Skeletal muscle satellite cell (primary cell): ENCODE measurements around the gene KIF11.
A peak's percentile ranks its signal among the peaks of the same experiment; 100 is the strongest.

Experiments used
- H3K27me3 ChIP-seq: 2 replicates; pipeline ENCODE4 v1.7.0; 2013; ENCODE audit warnings: low read length; ENCODE audit not compliant: control insufficient read depth, insufficient read depth
- H3K36me3 ChIP-seq: 2 replicates; pipeline ENCODE4 v1.7.0; 2013; ENCODE audit warnings: mild to moderate bottlenecking, control low read depth, low read length; ENCODE audit not compliant: insufficient read depth
- H3K4me1 ChIP-seq: 2 replicates; pipeline ENCODE4 v1.7.0; 2013; ENCODE audit warnings: low read length; ENCODE audit not compliant: control insufficient read depth, insufficient read depth
- H3K4me2 ChIP-seq: 2 replicates; pipeline ENCODE4 v1.7.0; 2013; ENCODE audit warnings: mild to moderate bottlenecking, low read length
- H3K4me3 ChIP-seq: 2 replicates; pipeline ENCODE4 v1.7.0; 2013; ENCODE audit warnings: low read length
- H3K9ac ChIP-seq: 2 replicates; pipeline ENCODE4 v1.7.0; 2013; ENCODE audit warnings: mild to moderate bottlenecking, low read depth, low read length, moderate library complexity
- H3K9me3 ChIP-seq: replicated peaks from 2 replicates; pipeline ENCODE4 v1.7.0; 2013; ENCODE audit warnings: mild to moderate bottlenecking, control low read depth, low read length

Gene KIF11

DNA sequence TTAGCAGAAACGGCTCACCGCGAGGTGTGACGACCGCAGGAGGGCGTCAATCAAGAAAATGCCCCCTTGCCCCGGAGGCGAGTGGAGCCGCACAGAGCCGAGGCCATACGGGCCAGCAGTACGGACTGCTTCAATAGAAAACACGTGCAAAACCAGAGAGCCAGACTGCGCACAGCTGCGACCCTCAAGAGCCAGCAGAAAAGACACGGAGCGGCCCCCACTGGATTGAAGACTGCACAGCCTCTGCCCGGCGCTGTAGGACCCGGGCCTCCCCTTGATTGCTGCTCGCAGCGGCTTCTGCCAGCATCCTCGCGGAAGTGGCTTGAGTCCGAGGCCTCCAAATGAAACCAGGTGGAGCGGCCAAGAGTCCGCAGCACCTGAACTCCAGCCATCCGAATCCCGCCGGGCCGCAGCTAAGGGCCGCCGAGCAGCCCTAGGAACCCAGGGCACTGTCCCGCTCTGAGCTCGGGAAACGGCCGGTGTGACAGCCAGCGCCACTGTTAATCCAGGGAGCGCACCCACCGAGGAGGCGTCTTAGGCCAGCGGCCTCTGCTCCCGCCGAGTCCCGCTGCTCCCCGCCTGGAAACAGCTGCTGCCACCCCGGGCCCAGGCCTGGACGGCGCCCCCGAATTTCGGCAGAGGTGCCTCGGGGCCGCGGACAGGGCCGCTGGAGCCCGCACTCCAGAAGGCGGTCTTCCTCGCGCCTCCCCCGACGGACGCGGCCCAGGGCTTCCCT, 96.2 kb downstream of the KIF11 start:
- no peaks in the 10 kb centered on the region for H3K9me3 ChIP-seq
- no peaks in the 10 kb centered on the region for H3K36me3 ChIP-seq
- peak overlapping the region; percentile 75 for H3K4me3 ChIP-seq
- peaks cover 4% of the 10 kb centered on the region for H3K4me1 ChIP-seq
- H3K9ac ChIP-seq: peak overlapping the region; percentile 71
- H3K27me3 ChIP-seq: peaks cover 11% of the 10 kb centered on the region
- peak overlapping the region; percentile 76 for H3K4me2 ChIP-seq

GRCh38 chr10:92689663-92690210, 96.8 kb downstream of the KIF11 start, which contains the start of gene HHEX:
Gene HHEX, plus strand, starts transcription at chr10:92689955. Its CDS starts 32 bp downstream, at chr10:92689987.
- Histone ChIP-seq H3K27me3 (peaks cover 16% of the 10 kb centered on the region), H3K4me1 (peaks cover 4% of the 10 kb centered on the region), H3K4me3 (peak within 1 kb of the TSS; percentile 75), H3K36me3 (no peaks in the 10 kb centered on the region), H3K4me2 (peak within 1 kb of the TSS; percentile 76), H3K9me3 (no peaks in the 10 kb centered on the region), H3K9ac (peak within 1 kb of the TSS; percentile 71)

DNA sequence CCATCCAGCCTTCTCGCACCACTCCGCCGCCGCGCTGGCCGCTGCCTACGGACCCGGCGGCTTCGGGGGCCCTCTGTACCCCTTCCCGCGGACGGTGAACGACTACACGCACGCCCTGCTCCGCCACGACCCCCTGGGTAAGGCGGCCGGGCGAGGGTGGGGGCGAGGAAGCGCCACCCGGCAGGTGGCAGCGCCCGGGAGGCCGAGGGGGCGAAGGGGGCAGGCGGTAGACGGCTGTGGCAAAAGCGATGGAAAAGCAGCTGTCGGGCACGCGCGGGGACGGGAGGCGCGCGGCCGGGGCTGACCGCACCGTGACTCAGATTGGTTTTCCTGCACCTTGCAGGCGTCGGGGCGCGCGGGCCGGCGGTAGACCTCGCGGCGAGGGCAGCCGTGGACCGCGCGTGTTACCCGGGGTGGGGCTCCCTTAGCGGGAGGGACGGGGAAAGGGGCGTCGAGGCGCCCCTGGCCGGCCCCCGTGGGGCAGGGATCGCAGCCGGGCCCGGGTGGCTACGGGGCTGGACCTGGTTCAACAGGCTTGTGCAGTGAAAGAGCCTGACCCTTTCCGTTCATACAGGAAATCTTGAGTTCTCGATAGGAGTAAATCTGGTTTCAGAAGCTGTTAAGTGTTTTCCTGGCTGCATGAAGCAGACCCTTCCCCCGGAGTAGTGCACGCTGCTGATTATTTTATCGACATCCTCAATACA, 97.4 kb downstream of the KIF11 start:
- peaks cover 16% of the 10 kb centered on the region for H3K27me3 ChIP-seq
- peak overlapping the region; percentile 75 for H3K4me3 ChIP-seq
- peak overlapping the region; percentile 76 for H3K4me2 ChIP-seq
- peaks cover 7% of the 10 kb centered on the region for H3K4me1 ChIP-seq
- H3K36me3 ChIP-seq: no peaks in the 10 kb centered on the region
- H3K9ac ChIP-seq: peak overlapping the region; percentile 53
- no peaks in the 10 kb centered on the region for H3K9me3 ChIP-seq

GRCh38 chr10:92690915-92691590, 98.1 kb downstream of the KIF11 start:
- Histone ChIP-seq H3K36me3 (no peaks in the 10 kb centered on the region), H3K4me2 (peak overlapping the region; percentile 76), H3K9me3 (no peaks in the 10 kb centered on the region), H3K9ac (no peak overlapping the region), H3K4me1 (peaks cover 12% of the 10 kb centered on the region), H3K4me3 (peak overlapping the region; percentile 75), H3K27me3 (peaks cover 16% of the 10 kb centered on the region)

DNA sequence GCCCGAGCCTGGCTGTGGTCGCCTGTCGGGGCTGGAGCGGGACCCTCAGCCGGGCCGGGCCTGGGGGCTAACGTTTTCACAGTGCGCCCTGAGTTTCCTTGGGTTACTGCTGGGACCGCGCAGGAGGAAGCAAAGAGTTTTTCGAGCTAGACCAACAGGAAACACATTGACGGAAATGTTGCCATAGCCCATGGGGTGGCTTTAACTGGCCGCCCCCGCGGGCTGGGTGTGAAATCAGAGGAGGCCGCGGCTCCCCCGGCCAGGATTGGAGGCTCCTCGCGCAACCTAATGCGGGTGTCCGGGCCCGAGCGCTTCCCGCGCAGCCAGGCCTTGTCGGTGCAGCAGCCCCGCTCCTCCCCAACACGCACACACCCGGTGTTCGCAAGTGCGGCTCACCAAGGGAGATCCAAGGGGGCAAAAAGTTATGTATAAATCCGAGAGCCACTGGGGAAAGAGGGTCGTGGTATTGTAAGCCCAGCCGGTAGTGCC, 98.7 kb downstream of the KIF11 start:
- Histone ChIP-seq H3K4me3 (no peak overlapping the region), H3K4me1 (peaks cover 16% of the 10 kb centered on the region), H3K4me2 (no peak overlapping the region), H3K27me3 (peaks cover 16% of the 10 kb centered on the region), H3K9ac (no peak overlapping the region), H3K36me3 (no peaks in the 10 kb centered on the region), H3K9me3 (no peaks in the 10 kb centered on the region)

DNA sequence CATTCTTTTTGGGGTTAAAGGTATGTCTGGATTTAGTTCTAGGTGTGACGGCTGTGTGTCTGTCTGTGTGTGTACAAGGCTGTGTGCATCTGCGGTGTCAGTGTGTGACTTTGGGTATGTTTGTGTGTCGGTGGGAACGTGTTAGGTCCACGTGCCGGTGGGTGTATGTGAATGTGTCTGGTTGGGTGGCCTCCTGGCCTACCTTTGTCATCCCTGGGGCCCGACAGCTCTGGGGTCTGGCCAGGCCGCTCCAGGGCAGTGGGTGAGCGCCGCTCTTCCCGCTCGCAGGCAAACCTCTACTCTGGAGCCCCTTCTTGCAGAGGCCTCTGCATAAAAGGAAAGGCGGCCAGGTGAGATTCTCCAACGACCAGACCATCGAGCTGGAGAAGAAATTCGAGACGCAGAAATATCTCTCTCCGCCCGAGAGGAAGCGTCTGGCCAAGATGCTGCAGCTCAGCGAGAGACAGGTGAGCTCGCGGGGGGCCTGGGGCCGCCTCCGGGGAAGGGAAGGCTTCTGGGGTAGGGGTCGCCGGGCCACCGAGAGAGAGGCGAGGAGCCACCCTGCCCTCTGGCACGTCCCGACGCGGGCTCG, 99.2 kb downstream of the KIF11 start:
- H3K4me2 ChIP-seq: no peak overlapping the region
- no peaks in the 10 kb centered on the region for H3K36me3 ChIP-seq
- H3K9me3 ChIP-seq: no peaks in the 10 kb centered on the region
- no peak overlapping the region for H3K4me3 ChIP-seq
- H3K4me1 ChIP-seq: peaks cover 16% of the 10 kb centered on the region
- no peak overlapping the region for H3K9ac ChIP-seq
- H3K27me3 ChIP-seq: peaks cover 16% of the 10 kb centered on the region

- Histone ChIP-seq H3K36me3 (no peaks in the 10 kb centered on the region), H3K4me3 (no peak overlapping the region), H3K9ac (no peak overlapping the region), H3K4me2 (no peak overlapping the region), H3K9me3 (no peaks in the 10 kb centered on the region), H3K4me1 (peaks cover 16% of the 10 kb centered on the region), H3K27me3 (peaks cover 16% of the 10 kb centered on the region)
Measured at GRCh38 chr10:92692697-92693533, 100.0 kb downstream of the KIF11 start.

DNA sequence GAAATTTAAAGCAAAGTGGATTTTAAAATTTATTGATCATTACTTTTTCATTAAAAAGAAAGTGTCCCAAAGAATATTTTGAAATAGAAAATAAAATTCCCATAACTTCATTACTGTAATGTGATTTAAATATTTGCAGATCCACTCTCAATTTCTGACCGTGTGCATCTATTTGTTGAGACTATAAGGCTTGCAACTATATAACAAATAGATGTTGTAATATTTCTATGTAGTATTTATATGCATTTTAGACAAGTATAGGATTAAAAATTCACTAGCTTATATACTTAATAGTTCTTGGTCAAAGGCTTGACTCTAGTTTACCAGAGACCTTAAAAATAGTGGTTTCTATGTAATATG, 100.6 kb downstream of the KIF11 start:
- H3K27me3 ChIP-seq: peaks cover 16% of the 10 kb centered on the region
- H3K4me1 ChIP-seq: peaks cover 16% of the 10 kb centered on the region
- no peak overlapping the region for H3K4me3 ChIP-seq
- no peaks in the 10 kb centered on the region for H3K36me3 ChIP-seq
- no peaks in the 10 kb centered on the region for H3K9me3 ChIP-seq
- H3K9ac ChIP-seq: no peak overlapping the region
- H3K4me2 ChIP-seq: no peak overlapping the region

GRCh38 chr10:92695679-92696605, 103.0 kb downstream of the KIF11 start:
- Histone ChIP-seq H3K4me3 (peak overlapping the region; percentile 69), H3K9me3 (no peaks in the 10 kb centered on the region), H3K4me1 (peaks cover 22% of the 10 kb centered on the region), H3K36me3 (no peaks in the 10 kb centered on the region), H3K9ac (peak overlapping the region; percentile 66), H3K27me3 (peaks cover 16% of the 10 kb centered on the region), H3K4me2 (peak overlapping the region; percentile 81)
